Embryonic facial prominence (tissue), 1 donor: ENCODE measurements around the gene SH3RF3.

Source experiments
- DNase-seq: peaks from one replicate; pipeline ENCODE4 v3.0.0-alpha.2; 2016; ENCODE audit errors: extremely low spot score

SH3RF3 gene

GRCh38 chr2:109260116-109260855 lies 131.3 kb downstream of the SH3RF3 start:
- DNase-seq = no peak

- DNase-seq = no peak
Measured at GRCh38 chr2:109260886-109261700, 132.1 kb downstream of the SH3RF3 start.

- DNase-seq = no peak
Measured at GRCh38 chr2:109261906-109262631, 133.1 kb downstream of the SH3RF3 start.

- no peak for DNase-seq
Measured at GRCh38 chr2:109264595-109265328, 135.8 kb downstream of the SH3RF3 start.

GRCh38 chr2:109265369-109265768 lies 136.4 kb downstream of the SH3RF3 start:
- no peak for DNase-seq

- no peak for DNase-seq
Measured at GRCh38 chr2:109265953-109266352, 136.9 kb downstream of the SH3RF3 start.

GRCh38 chr2:109266496-109266895 lies 137.5 kb downstream of the SH3RF3 start:
- no peak for DNase-seq

- DNase-seq = no peak
Measured at GRCh38 chr2:109266998-109267854, 138.2 kb downstream of the SH3RF3 start.

GRCh38 chr2:109268916-109269315 lies 139.9 kb downstream of the SH3RF3 start:
- DNase-seq = no peak

GRCh38 chr2:109269706-109270504 lies 140.9 kb downstream of the SH3RF3 start:
- DNase-seq = no peak

- no peak for DNase-seq
Measured at GRCh38 chr2:109270505-109271312, 141.7 kb downstream of the SH3RF3 start.

- DNase-seq = no peak
Measured at GRCh38 chr2:109271920-109272319, 142.9 kb downstream of the SH3RF3 start.

GRCh38 chr2:109272461-109272860 lies 143.5 kb downstream of the SH3RF3 start:
- no peak for DNase-seq

- no peak for DNase-seq
Measured at GRCh38 chr2:109275120-109276012, 146.4 kb downstream of the SH3RF3 start.

- DNase-seq = no peak
Measured at GRCh38 chr2:109277406-109277805, 148.4 kb downstream of the SH3RF3 start.

GRCh38 chr2:109279243-109279860 lies 150.3 kb downstream of the SH3RF3 start:
- DNase-seq = peak; percentile 20

- DNase-seq = no peak
Measured at GRCh38 chr2:109280804-109281203, 151.8 kb downstream of the SH3RF3 start.

- DNase-seq = no peak
Measured at GRCh38 chr2:109282360-109282759, 153.4 kb downstream of the SH3RF3 start.
